CD14-positive monocyte (primary cell): ENCODE results near the gene CUBN. TPM values are rescaled to one million over a fixed set of nuclear protein-coding genes. Genes with fewer than 3 reads are reported as not detected.
A peak's percentile ranks its signal among the peaks of the same experiment; 100 is the strongest.
"Not testable (repeated sequence)": the region's sequence is repeated elsewhere in the genome, so short reads cannot be mapped to it uniquely, and the experiment has no call there.

Source experiments
- DNase-seq, 3 donors: peaks; one replicate each; pipeline ENCODE4 v3.0.0-alpha.2; 2011 to 2022
- H2AFZ ChIP-seq: 2 replicates; pipeline ENCODE4 v1.6.0; 2012; ENCODE audit warnings: mild to moderate bottlenecking, low read depth, low read length, inconsistent platforms; ENCODE audit not compliant: insufficient read depth, poor library complexity, severe bottlenecking
- H3K27ac ChIP-seq, 2 donors: 1 replicate in 1 of 2; 2 replicates in 1 of 2; pipeline ENCODE4 v1.5.1; 2012 to 2013; ENCODE audit warnings: low read length in 2 of 2, control low read depth in 1 of 2, inconsistent platforms in 1 of 2, low read depth in 1 of 2, mild to moderate bottlenecking in 1 of 2
- H3K27me3 ChIP-seq, 2 donors: one replicate each; pipeline versions ENCODE4 v1.6.0 to v1.6.1; 2011 to 2013; ENCODE audit warnings: low read length in 2 of 2; ENCODE audit not compliant: control insufficient read depth in 2 of 2, insufficient read depth in 2 of 2
- H3K36me3 ChIP-seq, 2 donors: replicated peaks in 1 of 2; 1 replicate in 1 of 2; 2 replicates in 1 of 2; pipeline versions ENCODE4 v1.5.1 to v1.6.1; 2012 to 2013; ENCODE audit warnings: low read length in 2 of 2, control low read depth in 1 of 2, inconsistent platforms in 1 of 2, mild to moderate bottlenecking in 1 of 2; ENCODE audit not compliant: insufficient read depth in 2 of 2, control insufficient read depth in 1 of 2
- H3K4me1 ChIP-seq, 2 donors: 1 replicate in 1 of 2; 2 replicates in 1 of 2; pipeline versions ENCODE4 v1.5.1 to v1.6.1; 2012 to 2013; ENCODE audit warnings: low read length in 2 of 2, control low read depth in 1 of 2, inconsistent platforms in 1 of 2, mild to moderate bottlenecking in 1 of 2, moderate library complexity in 1 of 2; ENCODE audit not compliant: insufficient read depth in 2 of 2, control insufficient read depth in 1 of 2
- H3K4me2 ChIP-seq: replicated peaks from 2 replicates; pipeline ENCODE3; 2012; ENCODE audit warnings: low read length, moderate library complexity, mild to moderate bottlenecking; ENCODE audit not compliant: poor library complexity, severe bottlenecking; ENCODE audit errors: extremely low read depth
- H3K4me3 ChIP-seq, 3 experiments: fragments of 200-600 bp in 1 of 3; sonication (generic) in 1 of 3; replicated peaks in 1 of 3; 1 replicate in 2 of 3; 2 replicates in 1 of 3; pipeline ENCODE4 v1.5.1; 2011 to 2013; ENCODE audit warnings: low read length in 3 of 3, mild to moderate bottlenecking in 3 of 3, control low read depth in 2 of 3, low read depth in 2 of 3, inconsistent platforms in 1 of 3, moderate library complexity in 1 of 3
- H3K79me2 ChIP-seq: 2 replicates; pipeline ENCODE4 v1.6.0; 2012; ENCODE audit warnings: mild to moderate bottlenecking, control low read depth, inconsistent platforms, low read length, moderate library complexity; ENCODE audit not compliant: insufficient read depth
- H3K9ac ChIP-seq: 2 replicates; pipeline ENCODE4 v1.6.0; 2017; ENCODE audit warnings: low read length, mild to moderate bottlenecking; ENCODE audit not compliant: insufficient read depth, poor library complexity, severe bottlenecking
- H3K9me3 ChIP-seq, 2 donors: replicated peaks in 1 of 2; 1 replicate in 1 of 2; 2 replicates in 1 of 2; pipeline versions ENCODE4 v1.5.1 to v1.6.1; 2012 to 2013; ENCODE audit warnings: low read length in 2 of 2, control low read depth in 1 of 2; ENCODE audit not compliant: control insufficient read depth in 1 of 2, insufficient read depth in 1 of 2
- H4K20me1 ChIP-seq: 2 replicates; pipeline ENCODE4 v1.6.0; 2012; ENCODE audit warnings: mild to moderate bottlenecking, low read length, control low read depth, moderate library complexity; ENCODE audit not compliant: insufficient read depth
- H3K27ac Mint-ChIP-seq, 7 donors: one replicate each; pipeline ENCODE4 v1.8.0; 2020; ENCODE audit warnings: mild to moderate bottlenecking in 7 of 7, mixed read lengths in 7 of 7, moderate library complexity in 6 of 7, inconsistent platforms in 2 of 7
- H3K27me3 Mint-ChIP-seq, 3 donors: one replicate each; pipeline ENCODE4 v1.8.0; 2021 to 2022; ENCODE audit warnings: low read depth in 3 of 3, mild to moderate bottlenecking in 3 of 3, mixed read lengths in 3 of 3, moderate library complexity in 3 of 3, inconsistent platforms in 1 of 3
- H3K36me3 Mint-ChIP-seq, 2 donors: one replicate each; pipeline ENCODE4 v1.8.0; 2020; ENCODE audit warnings: mixed read lengths in 2 of 2, inconsistent platforms in 1 of 2, mild to moderate bottlenecking in 1 of 2
- H3K4me1 Mint-ChIP-seq: one replicate; pipeline ENCODE4 v1.8.0; 2020; ENCODE audit warnings: mild to moderate bottlenecking, mixed read lengths
- H3K4me3 Mint-ChIP-seq, 2 donors: one replicate each; pipeline ENCODE4 v1.8.0; 2020; ENCODE audit warnings: mild to moderate bottlenecking in 2 of 2, mixed read lengths in 2 of 2, moderate library complexity in 1 of 2
- H3K9me3 Mint-ChIP-seq, 7 donors: one replicate each; pipeline ENCODE4 v1.8.0; 2020 to 2022; ENCODE audit warnings: mixed read lengths in 7 of 7, mild to moderate bottlenecking in 6 of 7, moderate library complexity in 6 of 7, inconsistent platforms in 2 of 7
- CTCF ChIP-seq: fragments of 200-600 bp; IDR thresholded peaks from one replicate; pipeline ENCODE4 v1.8.0; 2022; ENCODE audit warnings: antibody characterized with exemption, mild to moderate bottlenecking
- WGBS: methylation state at CpG from one replicate; pipeline ENCODE4 v1.1.5; 2013; ENCODE audit warnings: missing lambda C conversion rate; ENCODE audit not compliant: insufficient coverage; 5-methylcytosine and 5-hydroxymethylcytosine counted together
- intact Hi-C, 2 donors: fragments of 100-400 bp; cut with micrococcal nuclease; formaldehyde crosslinking; loops; one replicate each; pipeline versions ENCODE4 v1.15.0 to v1.15.1; 2023
- polyA plus RNA-seq, 3 donors: library from polyadenylated mRNA; depleted of rRNA in 1 of 3; unstranded in 2 of 3; stranded (reverse) in 1 of 3; fragments of 300-500 nt in 2 of 3; fragments of >200 nt in 1 of 3; fragmentation: Illumina TruSeq in 2 of 3; gene quantifications; 1 replicate in 2 of 3; 2 replicates in 1 of 3; pipeline ENCODE4 v1.2.3, GENCODE V29; 2012 to 2021

CUBN gene
- polyA plus RNA-seq, 3 donors = 0.95 TPM; not detected in 2

GRCh38 chr10:16828114-16828568 lies 301.5 kb downstream of the CUBN start:
- H3K4me2 ChIP-seq = no peak overlapping the region
- no peaks in the 10 kb centered on the region for H3K4me1 ChIP-seq
- peak; percentile 51 to 83 (median 72) for DNase-seq
- no peaks in the 10 kb centered on the region for H4K20me1 ChIP-seq
- no peak overlapping the region for H2AFZ ChIP-seq
- H3K9me3 ChIP-seq = peaks cover 2% of the 10 kb centered on the region in 2 donors
- intact Hi-C loops = loop anchor here (5.0 kb wide), 2 partner anchors 429 to 599 kb away; no protein-coding TSS in a partner anchor
- Mint-ChIP-seq H3K27ac (peak overlapping the region in 1 of 7 donors; percentile 50), H3K4me1 (peaks cover 12% of the 10 kb centered on the region), H3K27me3 (peaks cover 2 to 5% (median 2%) of the 10 kb centered on the region in 3 donors), H3K4me3 (no peak overlapping the region), H3K36me3 (no peaks in the 10 kb centered on the region), H3K9me3 (peaks cover under 1 to 3% (median 3%) of the 10 kb centered on the region in 7 donors)
- H3K27ac ChIP-seq = no peak overlapping the region
- H3K27me3 ChIP-seq = no peaks in the 10 kb centered on the region
- H3K9ac ChIP-seq = no peak overlapping the region
- peak; percentile 72 for TF ChIP-seq CTCF
- no peaks in the 10 kb centered on the region for H3K36me3 ChIP-seq
- 3% methylated on average over 4 of the region's 11 CpGs for WGBS
- no peak overlapping the region for H3K4me3 ChIP-seq
- H3K79me2 ChIP-seq = no peaks in the 10 kb centered on the region

- not testable (repeated sequence) for DNase-seq, H3K79me2 ChIP-seq, H3K4me2 ChIP-seq, H3K4me3 Mint-ChIP-seq, H3K9me3 Mint-ChIP-seq, H3K4me1 ChIP-seq, H3K9me3 ChIP-seq, H4K20me1 ChIP-seq, H2AFZ ChIP-seq, H3K27ac ChIP-seq, H3K36me3 Mint-ChIP-seq, H3K4me3 ChIP-seq, H3K27me3 Mint-ChIP-seq, H3K36me3 ChIP-seq, H3K4me1 Mint-ChIP-seq, H3K27me3 ChIP-seq, H3K9ac ChIP-seq, H3K27ac Mint-ChIP-seq
- WGBS = 90% methylated on average over 2 of the region's 8 CpGs
- intact Hi-C loops = loop anchor here (5.0 kb wide), 2 partner anchors 430 to 600 kb away; no protein-coding TSS in a partner anchor
Measured at GRCh38 chr10:16827474-16827873, 302.1 kb downstream of the CUBN start.
